GM21619 (cell line): ENCODE data around the gene ESPL1.

Experiments used
- ATAC-seq: cut with Tn5 transposase; IDR thresholded peaks from one replicate; pipeline ENCODE4 v1.9.1; 2021; ENCODE audit not compliant: unreplicated experiment

Gene ESPL1

DNA sequence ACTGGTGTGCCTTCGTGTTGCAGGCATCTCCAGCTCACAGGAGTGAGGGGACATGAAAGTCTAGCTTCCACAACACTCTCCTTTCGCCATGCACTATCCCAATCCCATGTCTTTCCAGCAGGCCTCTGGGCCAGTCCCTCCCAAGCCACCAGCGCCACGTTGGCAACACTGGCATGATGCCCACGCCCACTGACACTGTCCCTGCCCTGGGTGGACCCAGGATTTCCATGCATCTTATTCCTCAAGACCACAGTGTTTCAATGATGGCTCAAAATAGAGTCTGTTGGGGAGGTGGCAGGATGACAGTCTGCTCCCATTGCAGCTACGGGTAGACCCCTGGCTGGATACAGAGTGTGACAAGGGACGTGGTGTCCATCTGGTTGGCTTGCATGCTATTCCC lies 65.7 kb downstream of the ESPL1 start:
- ATAC-seq = no peak

- no peak for ATAC-seq
Measured at GRCh38 chr12:53334822-53335221, 66.7 kb downstream of the ESPL1 start.

DNA sequence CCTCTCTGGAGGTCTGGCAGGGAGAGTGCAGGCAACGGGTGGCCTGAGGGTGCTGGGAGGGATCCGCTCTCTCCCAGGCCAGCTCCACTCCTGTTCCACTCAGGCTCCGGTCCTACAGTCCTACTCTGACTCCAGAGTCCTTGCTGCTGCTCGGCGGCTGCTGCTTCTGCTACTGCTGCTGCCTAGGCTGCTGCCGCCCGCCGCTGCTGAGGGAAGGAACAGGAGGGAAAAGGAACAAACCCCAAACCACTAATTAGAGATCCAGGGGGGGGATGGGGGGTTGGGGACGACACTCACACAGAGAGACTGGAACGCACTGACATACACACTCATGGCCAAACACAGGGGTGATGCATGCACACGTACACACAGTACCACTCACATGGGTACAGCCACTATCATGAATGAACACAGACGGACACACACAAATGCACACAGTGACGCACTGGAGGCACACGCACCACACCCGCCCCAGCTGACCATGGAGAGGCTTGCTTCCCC lies 68.1 kb downstream of the ESPL1 start, which contains the start of gene SP7:
Gene SP7 (minus strand): TSS at position 174 of the 501 bp plus-strand sequence. CDS start 708 bp downstream, outside the sequence.
- no peak for ATAC-seq

DNA sequence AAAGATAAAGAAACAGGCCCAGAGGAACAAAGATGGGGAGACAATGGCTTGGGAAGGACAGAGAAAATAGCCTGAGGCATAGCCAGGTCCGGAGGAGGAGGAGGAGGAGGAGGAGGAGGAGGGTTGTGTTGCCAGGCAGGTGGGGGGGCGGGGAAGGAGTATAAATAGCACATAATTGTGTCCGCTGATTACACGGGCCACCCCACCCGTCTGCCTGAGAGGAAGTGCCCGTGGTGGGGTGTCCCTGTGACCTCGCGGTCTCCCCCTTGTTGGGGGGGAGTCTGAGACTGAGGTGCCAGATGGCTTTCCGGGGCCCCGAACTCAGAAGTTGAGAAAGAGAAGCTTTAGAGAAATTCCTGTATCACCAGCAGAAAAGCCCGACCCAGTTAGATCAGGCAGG lies 69.9 kb downstream of the ESPL1 start:
- ATAC-seq = no peak

DNA sequence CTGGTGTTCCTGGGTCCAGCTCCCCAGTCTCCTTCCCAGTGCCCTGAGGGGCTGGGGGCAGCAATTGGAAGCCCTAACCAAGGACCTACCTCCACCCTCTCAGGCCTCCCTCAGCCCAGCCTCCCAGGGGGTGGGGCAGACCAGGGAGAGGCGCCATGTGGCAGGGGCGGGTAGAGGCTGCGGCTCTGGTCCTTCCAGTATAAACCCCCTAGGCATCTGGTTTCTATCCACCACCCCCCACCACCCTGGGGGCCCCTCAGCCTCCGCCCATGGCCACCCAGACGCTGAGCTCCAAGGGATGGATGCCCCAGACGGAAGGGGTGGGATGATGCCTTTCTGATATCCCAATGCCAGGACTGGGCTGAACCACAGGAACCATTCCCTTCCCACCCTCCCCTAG lies 70.8 kb downstream of the ESPL1 start:
- ATAC-seq = no peak

GRCh38 chr12:53340398-53340797 lies 72.3 kb downstream of the ESPL1 start:
- ATAC-seq = no peak
